ENCODE data around the gene RBM38.

The RBM38 gene

DNA sequence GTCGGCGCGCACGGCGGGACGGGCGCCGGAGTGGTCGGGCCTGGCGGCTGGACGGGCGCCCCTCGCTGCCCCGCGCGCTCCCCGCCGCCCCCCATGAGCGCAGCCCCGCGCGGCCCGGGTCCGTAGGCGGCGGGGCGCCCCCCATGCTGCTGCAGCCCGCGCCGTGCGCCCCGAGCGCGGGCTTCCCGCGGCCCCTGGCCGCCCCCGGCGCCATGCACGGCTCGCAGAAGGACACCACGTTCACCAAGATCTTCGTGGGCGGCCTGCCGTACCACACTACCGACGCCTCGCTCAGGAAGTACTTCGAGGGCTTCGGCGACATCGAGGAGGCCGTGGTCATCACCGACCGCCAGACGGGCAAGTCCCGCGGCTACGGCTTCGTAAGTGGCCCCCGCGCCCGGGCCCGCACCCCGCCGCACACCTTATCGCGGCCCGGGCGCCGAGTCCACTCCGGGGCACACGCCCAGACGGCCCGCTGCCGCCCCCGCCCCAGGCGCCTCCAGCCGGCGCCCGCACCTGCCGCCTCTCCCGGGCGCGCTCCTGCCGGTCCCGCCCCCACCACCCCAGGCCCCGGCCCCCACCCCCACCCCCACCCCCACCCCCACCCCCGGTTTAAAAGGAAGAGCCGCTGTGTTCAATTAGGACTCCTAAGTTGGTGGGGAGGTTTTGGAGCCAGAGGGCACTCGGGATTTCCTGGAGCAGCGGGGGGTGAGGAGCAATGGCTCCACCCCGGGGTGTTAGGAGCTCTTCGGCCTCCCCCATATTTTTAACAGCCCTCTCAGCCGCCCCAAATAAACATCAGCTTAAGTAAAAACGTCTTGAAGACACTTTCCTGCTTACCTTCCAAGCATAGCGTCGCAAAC lies 474 bp downstream of the RBM38 start:
- no peak for DNase-seq (ENCODE audit: low read depth in 2 of 2)

DNA sequence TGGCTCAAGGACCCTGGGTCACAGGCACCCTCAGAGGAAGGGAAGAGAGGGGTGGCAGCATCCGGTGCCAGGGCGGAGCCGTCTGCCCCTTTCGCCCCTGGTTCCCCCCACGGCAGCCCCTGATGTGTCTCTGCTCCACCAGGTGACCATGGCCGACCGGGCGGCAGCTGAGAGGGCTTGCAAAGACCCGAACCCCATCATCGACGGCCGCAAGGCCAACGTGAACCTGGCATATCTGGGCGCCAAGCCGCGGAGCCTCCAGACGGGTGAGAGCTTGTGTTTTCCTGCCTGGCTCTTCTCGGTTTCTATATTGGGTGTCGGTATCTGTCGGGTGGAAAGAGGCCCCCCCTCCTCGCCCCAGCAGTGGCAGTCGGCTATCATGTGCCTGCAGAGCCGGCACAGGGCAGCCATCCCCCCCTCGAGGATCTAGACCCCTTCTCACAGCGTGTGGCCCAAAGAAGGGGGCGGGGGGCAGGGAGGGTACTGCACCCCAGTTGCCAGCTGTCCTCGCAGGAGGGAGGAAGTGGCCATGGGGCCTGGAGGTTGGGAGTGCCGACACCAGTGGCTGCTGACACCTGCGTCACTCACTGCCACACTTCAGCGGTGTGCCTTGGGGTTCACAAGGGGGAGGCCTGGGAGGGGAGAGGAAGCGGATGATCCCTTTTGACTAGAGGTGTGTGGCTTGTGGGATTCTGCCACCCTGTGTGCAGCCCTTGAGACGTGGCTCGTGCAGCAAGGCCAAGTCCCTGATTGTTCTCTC lies 1.5 kb downstream of the RBM38 start:
- peak in 1 of 2 donors; percentile 57 for DNase-seq (ENCODE audit: low read depth in 2 of 2)

DNA sequence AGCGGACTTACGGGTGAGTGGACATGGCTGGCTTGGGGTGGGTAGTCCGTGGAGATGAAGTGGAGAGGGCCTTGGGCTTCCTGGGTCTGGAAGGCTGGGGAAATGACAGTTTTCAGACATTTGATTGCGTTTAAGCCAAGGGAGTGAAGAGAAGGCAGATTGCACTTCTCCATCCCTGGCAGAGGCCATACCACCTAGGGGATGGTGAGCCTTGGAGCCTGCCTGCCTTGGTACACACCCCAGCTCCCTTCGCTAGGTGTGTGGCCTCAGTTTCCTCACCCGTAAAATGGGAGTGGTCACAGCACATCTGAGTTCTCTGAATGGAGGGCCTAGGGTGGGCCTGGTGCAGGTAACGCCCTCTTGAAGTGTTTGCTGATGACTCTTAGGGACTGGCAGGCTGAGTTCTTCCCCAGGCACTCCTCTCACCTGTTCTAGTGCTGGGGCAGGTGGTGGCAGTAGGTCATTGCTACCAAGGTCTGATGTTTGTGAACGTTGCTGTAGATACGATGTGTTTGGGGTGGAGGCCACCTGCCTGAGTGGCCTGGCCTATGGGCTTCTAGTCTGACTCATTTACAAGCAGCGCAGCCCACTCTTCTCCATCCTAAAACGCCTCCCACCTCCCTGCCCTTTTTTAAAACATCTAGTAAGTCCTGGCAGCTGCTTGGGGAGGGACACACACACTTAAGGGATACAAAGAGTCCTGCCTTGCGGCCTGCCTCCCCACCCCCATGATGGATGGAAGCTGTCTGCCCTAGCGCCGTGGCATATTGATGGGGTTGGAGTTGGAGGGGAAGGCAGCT lies 2.3 kb downstream of the RBM38 start:
- DNase-seq (ENCODE audit: low read depth in 2 of 2) = no peak

DNA sequence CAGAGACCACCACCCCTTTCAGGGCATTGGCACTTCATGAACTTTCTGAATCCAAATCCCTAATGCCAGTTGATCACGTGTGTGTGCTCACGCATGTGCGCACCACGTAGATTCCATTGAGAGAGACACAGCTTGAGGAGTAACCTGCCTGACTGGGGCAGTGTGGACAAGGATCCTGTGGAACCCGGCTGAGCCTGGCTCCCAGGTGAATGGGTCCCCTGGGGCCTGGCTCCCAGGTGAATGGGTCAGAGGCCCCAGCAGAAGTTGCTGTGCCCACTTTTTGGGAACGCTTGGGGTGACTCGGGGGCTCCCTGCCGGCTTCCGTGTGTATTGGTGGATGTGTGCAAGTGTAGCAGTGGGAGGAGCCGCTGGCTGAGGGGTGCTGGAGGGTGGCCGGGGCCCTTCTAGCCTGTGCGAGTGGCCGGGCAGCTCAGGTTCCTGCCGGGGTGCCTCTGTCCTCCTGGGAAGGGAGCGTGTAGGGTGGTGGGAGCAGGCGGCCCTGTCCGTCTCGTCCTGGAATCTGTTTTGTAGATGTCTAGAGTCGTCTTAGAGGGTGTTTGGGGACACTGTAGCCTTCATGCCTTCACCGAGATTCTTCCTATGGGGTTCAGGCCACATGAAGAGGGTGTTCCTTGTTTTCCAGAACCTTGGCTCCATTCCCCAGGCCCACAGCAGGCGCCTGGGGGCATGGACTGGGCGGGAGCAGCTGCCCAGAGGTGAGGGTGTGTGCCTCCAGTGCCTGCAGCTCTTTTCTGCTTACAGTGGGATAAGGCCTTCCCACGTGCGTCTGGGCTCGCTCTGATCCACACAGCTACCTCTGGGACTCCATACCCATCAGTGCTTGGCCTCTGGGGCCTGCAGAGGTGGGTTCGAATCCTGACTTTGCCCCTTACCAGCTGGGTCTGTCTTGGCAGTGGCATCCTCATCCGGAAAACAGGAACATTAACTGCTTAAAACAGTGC lies 3.2 kb downstream of the RBM38 start:
- DNase-seq (ENCODE audit: low read depth in 2 of 2) = no peak

DNA sequence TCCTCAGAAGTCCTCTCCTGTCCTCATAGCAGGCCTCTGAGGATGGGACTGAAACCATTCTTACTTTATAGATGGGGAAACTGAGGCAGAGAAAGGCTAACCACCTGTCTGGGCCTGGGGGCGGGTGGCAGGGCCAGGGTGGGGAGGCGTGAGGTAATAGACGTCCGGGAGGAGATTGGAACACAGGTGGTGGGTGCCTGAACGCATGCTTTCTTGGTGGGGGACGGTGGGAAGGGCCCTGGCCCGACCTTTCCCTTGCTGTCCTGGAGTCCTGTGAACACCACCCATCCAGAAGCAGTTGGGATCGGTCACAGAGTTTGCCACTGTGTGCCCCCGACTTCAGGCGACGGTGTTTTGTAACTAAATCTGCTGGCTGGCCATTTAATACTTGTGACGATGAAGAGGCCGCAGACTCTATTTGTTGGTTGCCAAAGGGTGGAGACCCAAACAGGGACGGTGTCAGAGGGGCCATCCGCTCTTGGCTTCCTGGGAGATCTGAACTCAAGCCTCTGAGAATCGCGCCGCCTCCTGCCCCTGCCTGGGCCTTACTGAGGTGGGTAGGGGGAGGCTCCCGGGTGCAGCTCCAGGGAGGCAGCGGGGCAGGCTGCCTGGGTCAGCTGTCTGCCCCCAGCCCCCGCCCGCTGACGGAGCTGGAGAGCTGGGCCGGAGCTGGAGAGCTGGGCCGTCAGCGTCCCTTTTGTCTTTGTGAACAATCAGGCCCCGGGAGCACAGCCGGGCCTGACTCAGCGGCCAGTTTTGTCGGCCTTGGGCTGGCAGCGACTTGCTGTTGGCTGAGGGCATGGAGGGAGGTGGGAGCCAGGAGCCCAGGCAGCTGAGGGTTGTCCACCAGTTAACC lies 4.1 kb downstream of the RBM38 start:
- no peak for DNase-seq (ENCODE audit: low read depth in 2 of 2)

DNA sequence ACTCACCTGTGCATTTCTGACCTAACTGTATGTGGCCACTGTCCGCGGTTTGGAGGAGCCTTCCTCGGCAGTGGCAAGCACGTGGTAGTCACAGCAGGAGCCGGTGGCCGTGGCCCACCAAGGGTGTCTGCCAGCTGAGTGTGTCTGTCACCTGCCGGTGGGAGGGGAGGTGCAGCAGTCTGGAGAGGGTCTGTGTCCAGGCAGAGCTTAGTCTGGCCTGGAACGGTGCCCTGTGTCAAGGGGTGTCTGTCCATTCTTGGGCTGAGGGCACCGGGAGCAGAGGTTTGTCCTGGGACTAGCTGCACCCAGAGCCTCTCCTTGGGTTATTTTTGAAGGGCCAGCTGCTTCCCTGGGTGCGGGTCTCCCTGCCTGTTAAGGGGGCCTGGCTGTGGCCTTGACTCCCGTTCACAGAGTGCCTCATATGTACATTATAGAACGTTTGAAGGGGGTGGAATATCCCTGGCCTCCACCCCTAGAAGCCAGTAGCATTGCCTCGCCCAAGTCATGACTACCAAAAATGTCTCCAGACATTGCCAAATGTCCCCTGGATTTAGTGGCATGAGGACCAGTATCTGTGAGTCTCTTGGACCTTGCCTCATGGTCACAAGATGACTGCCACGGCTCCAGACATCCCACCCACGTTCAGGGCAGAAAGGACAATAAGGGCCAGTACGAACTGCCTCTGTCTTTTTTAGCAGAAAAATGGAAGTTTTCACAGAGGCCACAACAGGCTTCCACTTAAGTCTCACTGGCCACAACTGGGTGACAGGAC lies 5.2 kb downstream of the RBM38 start:
- no peak for DNase-seq (ENCODE audit: low read depth in 2 of 2)

DNA sequence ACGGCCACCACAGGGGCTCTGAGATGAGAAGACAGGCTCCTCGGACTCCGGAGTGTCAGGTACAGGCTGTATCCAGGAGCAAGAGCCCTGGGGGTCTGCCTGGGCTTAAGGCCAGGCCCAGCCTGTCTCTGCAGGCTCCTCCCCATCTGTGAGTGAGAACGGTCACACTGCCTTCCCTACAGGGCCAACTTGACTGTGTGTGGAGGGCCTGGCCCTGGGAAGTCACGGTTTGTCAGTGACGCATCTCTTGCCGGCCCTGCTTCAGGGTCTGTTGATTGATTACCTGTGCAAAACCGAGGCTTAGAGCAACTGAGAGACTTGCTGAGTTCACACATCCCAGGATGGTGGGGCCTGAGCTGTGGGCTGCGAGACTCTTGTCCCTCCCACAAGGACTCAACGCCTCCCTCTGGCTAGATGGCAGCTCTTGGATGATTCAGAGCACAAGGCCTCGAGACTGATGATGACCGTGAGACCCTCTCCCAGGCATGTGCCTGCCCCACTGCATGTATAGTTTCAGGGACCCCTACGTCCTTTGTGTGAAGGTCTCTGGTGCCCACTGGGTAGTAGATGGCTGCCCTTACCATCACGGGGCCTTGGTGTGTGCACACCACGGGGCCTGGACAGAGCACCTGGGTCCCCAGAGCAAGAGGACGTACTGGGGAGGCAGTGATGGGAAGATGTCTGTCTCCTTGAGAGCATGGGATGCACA lies 5.9 kb downstream of the RBM38 start:
- DNase-seq (ENCODE audit: low read depth in 2 of 2) = no peak

DNA sequence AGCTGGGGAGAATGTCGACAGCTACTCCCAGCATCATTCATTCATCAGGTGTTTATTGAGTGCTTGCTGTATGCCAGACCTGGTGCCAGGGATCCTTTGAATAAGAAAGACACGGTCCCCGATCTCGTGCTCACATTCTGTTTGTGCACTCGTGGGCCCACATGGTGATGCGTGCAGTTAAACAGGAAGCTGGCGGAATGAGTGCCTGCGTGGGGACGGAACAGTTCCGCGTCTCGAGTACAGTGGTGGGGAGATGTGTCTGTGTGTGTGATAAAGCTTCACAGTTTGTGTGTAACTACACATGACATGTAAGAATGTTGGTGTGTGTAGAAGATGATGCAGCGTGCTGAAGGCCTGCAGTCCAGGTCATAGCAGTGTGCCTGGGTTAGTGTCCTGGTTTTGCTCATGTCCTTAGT lies 6.5 kb downstream of the RBM38 start:
- DNase-seq (ENCODE audit: low read depth in 2 of 2) = no peak

DNA sequence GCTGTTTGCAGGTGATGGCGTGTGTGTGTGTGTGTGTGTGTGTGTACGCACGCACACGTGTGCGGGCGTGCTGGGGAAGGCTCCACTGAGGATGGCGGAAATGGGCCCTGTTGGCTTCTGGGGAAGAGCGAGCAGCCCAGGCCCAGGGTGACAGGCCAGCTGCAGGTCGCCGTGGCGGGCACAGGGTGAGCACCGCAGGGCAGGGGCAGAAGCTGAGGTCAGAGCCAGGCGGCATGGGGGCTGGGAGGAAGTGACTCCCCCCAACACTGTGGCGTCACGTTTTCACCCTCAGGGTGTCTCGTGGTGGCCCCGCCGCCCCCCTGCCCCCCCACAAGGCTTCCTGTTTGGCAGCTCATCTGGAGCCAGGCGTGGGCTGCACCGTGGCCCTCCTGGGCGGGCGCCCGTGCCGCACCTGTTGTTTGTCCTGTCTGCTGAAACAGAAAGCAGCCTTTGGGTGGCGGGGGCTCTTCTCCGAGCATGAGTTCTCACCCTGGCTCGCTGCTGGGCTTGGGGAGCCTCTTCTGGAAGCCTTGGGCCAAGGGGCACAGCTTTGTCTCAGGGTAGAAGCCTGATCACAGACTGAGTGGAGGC lies 7.1 kb downstream of the RBM38 start:
- peak; percentile 67 to 70 for DNase-seq (ENCODE audit: low read depth in 2 of 2)

DNA sequence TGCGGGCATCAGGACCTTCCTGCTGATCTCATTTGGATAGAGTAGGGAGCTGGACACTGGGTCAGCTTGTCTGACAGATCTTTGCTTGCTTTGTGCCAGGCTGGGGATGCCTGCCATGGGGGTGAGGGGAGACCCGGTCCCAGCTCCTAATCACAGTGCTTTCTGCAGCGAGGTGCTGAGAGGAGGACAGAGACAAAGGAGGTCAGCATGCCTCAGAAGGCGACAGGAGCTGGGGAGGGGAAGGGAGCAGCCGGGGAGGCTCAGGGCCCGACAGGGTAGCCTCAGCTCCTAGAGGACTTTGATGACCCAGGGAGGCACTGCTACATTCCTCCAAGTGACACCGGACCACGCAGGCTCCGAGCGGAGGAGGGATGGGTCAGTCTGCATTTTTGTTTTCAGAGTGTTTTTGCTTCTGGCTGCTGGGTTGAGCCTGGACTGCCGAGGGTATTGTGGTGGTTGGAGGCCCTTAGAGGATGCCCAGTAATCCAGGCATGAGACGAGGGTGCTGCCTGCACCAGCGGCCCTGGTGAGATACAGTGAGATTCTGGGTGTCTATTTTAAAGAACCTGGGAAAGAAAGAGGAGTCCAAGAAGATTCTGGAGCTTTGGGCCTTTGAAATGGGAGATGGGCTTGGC lies 7.8 kb downstream of the RBM38 start:
- no peak for DNase-seq (ENCODE audit: low read depth in 2 of 2)

DNA sequence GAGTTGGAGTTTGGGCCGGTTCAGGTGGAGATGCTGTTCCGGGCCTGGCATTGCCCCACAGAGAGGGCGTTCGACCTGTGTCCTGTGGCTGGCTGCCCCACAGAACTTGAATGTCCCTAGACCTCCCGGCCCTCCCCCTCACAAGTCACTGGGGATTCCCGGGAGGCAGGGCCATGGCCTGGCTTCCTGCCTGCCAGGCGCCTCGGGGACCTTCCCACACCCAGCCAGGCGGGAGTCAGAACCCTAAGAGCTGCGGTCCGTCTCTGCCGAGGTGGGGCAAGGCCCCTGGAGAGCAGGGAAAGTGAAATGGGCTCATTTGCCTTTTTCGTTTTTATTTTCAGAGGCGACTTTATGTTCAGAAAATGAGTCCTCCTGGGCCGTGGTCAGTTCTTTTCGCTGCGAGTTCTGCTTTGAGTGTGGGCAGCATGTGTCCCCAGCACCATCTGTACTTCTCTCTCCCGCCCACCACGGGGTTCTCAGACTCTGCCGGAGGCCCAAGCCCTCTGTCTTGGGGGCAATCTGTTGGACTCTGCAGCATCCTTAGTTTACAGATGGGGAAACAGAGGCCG lies 8.5 kb downstream of the RBM38 start:
- peak in 1 of 2 donors; percentile 60 for DNase-seq (ENCODE audit: low read depth in 2 of 2)

DNA sequence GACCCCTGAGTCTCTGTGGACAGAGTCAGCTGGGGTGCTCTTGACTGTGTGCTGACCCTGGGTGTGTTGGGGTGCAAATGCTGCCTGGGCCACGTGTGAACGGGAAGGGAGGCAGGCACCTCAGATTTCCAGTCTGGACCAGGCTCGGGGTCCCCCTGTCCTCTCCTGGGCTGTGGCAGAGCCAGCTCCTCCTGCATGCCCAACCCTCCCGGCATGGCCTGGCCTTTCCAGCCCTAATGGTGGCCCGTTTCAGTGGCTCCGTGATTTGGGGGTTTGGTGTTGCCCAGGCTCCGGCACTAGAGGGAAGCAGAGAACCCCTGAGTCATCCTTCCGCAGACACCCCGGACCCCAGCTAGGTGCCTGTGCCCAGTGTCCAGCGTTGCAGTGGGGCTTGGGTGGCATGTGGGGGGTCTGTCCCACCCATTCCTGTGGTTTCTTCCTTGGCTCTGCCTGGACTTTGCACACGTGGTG lies 9.1 kb downstream of the RBM38 start:
- no peak for DNase-seq (ENCODE audit: low read depth in 2 of 2)

DNA sequence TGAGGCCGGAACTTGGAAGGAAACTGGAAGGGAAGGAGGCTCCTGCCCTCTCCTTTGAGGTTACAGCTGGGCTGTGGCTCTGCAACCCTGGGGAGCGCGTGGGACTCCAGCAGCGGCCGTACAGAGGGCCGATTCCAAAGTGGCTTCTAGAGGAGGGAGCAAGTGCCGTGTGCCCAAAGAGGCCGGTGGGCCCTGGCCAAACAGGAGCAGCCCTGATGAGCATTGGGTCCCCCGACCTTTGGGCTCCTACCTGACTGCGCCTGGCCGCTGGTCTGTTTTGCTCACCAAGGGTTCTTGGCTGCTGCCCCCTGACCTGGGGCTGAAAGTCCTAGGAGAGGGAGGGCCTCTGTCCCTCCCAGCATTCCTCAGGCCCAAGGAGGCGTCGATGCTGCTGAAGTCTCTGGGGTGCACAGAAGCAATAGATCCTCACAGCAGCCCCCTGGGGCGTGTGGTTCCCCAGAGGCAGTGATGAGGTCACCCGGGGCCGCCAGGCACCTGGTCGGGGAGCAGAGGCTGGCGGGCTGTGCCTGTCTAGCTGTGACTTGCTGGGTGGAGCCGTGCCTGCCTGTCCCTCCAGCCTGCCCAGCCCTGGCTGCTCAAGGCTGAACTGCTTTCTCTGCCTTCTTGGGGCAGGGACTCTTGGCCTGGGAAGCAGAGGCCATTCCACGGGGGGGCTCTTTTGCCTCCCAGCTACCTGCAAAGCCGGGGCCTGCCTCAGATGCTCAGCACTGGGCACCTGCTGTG lies 9.8 kb downstream of the RBM38 start:
- no peak for DNase-seq (ENCODE audit: low read depth in 2 of 2)

DNA sequence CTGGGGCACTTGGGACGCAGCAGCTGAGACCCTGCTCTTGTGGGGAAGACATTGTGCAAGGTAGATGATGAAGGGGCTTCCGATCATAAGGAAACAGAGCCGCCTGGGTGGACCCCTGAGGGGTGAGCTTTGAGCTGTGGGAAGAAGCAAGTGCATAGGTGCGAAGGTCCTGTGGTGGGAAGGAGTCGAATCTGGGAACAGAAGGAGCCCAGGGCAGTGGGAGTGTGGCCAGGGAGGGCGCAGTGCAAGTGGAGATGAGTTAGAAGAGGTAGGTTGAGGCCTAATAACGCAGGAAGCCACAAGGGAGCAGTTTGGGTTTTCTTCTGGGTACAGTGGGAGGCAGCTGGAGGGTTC lies 10.3 kb downstream of the RBM38 start:
- DNase-seq (ENCODE audit: low read depth in 2 of 2) = no peak

DNA sequence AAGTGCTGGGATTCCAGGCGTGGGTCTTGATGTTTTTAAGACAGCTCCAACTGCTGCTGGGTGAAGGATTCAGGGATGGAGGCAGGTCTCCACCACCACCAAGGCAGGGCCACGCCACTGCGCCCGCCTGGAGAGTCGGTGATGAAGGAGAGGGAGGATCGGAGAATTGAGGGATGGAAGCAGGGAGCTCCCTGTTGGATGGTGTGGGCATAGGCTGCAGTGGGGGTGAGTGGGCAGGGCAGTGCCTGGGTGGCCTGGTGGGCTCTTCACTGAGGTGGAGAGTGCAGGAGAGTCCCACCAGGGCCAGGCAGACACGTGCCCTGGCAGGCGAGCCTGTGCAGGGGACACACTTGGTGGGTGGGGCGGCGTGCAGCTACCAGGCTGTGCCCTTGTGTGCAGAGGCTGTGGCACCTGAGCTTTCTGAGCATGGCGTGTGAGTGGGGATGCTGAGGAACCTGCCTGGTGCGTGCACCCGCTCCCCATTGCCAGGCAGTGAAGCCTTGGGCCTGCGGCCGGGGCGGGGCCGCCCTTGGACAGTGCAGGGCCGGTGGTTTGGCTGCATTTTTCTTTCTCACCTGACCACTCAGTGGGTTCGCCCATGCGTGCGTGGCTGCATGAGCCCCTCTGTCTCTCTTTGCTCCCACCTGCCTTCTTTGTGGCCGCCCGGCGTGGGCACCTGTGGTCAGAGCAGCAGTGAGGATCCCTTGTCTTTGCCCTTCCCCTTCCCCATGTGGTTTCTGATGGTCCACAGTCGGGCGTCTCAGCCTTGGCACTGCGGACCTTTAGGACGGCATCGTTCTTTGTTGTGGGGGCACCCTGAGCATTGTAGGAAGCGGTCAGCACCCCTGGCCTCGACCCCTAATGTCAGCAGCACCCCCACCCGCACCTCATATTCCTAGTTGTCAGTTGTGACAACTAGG lies 11.3 kb downstream of the RBM38 start:
- DNase-seq (ENCODE audit: low read depth in 2 of 2) = no peak

DNA sequence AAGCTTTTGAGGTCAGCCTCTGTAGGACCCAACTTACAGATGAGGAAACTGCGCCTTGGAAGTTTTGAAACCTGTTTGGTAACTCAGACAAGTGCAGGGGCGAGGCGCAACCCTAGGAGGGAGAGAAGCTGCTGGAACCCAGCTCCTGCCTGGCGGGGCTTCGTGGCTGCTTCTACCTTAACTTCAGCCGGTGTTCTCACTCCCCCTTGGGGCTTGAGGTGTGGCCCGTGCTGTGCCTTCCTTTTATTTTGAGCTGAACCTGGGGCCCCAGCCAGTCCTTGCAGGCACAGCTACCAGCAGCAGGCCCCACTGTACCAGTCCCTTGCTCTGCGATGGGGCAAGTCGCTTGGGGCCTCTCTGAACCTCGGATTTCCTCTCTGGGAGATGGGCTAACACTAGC lies 12.0 kb downstream of the RBM38 start:
- no peak for DNase-seq (ENCODE audit: low read depth in 2 of 2)
